DOHH2 (cell line): Measurements from ENCODE around the gene RBM44.
A peak's percentile ranks its signal among the peaks of the same experiment; 100 is the strongest.

Experiments used
- H3F3A ChIP-seq: fragments of 200-600 bp; sonication (generic), shearing (Covaris generic); 2 replicates; pipeline ENCODE4 v1.6.0; 2016; ENCODE audit warnings: antibody characterized with exemption, mild to moderate bottlenecking; ENCODE audit not compliant: control insufficient read depth, insufficient read depth
- H3K27ac ChIP-seq: fragments of 200-600 bp; sonication (generic); 2 replicates; pipeline ENCODE4 v1.5.1; 2014; ENCODE audit warnings: low read depth, mild to moderate bottlenecking, low read length, moderate library complexity
- H3K27me3 ChIP-seq: fragments of 200-600 bp; sonication (generic); 2 replicates; pipeline ENCODE4 v1.6.1; 2014; ENCODE audit warnings: mild to moderate bottlenecking, low read length, mixed read lengths; ENCODE audit not compliant: control insufficient read depth
- H3K36me3 ChIP-seq: fragments of 200-600 bp; sonication (generic); 2 replicates; pipeline ENCODE4 v1.6.1; 2014; ENCODE audit warnings: mild to moderate bottlenecking, low read length, moderate library complexity, mixed read lengths; ENCODE audit not compliant: control insufficient read depth
- H3K4me1 ChIP-seq: fragments of 200-600 bp; sonication (generic); 2 replicates; pipeline ENCODE4 v1.6.1; 2014; ENCODE audit warnings: mild to moderate bottlenecking, low read length, mixed read lengths; ENCODE audit not compliant: control insufficient read depth
- H3K4me2 ChIP-seq: fragments of 200-600 bp; sonication (generic); 2 replicates; pipeline ENCODE4 v1.6.0; 2014; ENCODE audit warnings: mild to moderate bottlenecking, low read length, moderate library complexity
- H3K4me3 ChIP-seq: fragments of 200-600 bp; sonication (generic); 2 replicates; pipeline ENCODE4 v1.5.1; 2014; ENCODE audit warnings: mild to moderate bottlenecking, low read length, mixed read lengths
- H3K79me2 ChIP-seq: fragments of 200-600 bp; sonication (generic); 2 replicates; pipeline ENCODE4 v1.6.1; 2014; ENCODE audit warnings: mild to moderate bottlenecking, low read length, mixed read lengths; ENCODE audit not compliant: control insufficient read depth
- H3K9me2 ChIP-seq: fragments of 200-600 bp; sonication (generic); replicated peaks from 2 replicates; pipeline ENCODE4 v1.6.1; 2014; ENCODE audit warnings: mild to moderate bottlenecking, low read length, mixed read lengths; ENCODE audit not compliant: control insufficient read depth
- H3K9me3 ChIP-seq: fragments of 200-600 bp; sonication (generic); 2 replicates; pipeline ENCODE4 v1.6.1; 2014; ENCODE audit warnings: antibody characterized with exemption, low read length, mixed read lengths; ENCODE audit not compliant: control insufficient read depth, insufficient read depth
- H4K20me1 ChIP-seq: fragments of 200-600 bp; sonication (generic); 2 replicates; pipeline ENCODE4 v1.6.0; 2014; ENCODE audit warnings: low read depth, mild to moderate bottlenecking, antibody characterized with exemption, low read length, moderate library complexity; ENCODE audit not compliant: control insufficient read depth, insufficient read depth
- CTCF ChIP-seq: fragments of 200-600 bp; sonication (generic); IDR thresholded peaks from one replicate; pipeline ENCODE4 v1.5.1; 2014; ENCODE audit warnings: antibody characterized with exemption, mild to moderate bottlenecking, low read depth, low read length; ENCODE audit not compliant: poor library complexity, severe bottlenecking
- EZH2phosphoT487 ChIP-seq: fragments of 200-600 bp; sonication (generic); IDR thresholded peaks from 2 replicates; pipeline ENCODE4 v1.6.1; 2017; ENCODE audit warnings: borderline replicate concordance, mild to moderate bottlenecking, antibody characterized with exemption, low read length, moderate library complexity, mixed read lengths

RBM44 gene

GRCh38 chr2:237873421-237873831 lies 74.8 kb downstream of the RBM44 start:
- Histone ChIP-seq H3K36me3 (no peaks in the 10 kb centered on the region), H3K27me3 (no peaks in the 10 kb centered on the region; the same call in 1 of the 2 replicates), H3K9me3 (no peaks in the 10 kb centered on the region), H3K79me2 (no peaks in the 10 kb centered on the region), H3K4me3 (no peak overlapping the region), H4K20me1 (no peaks in the 10 kb centered on the region), H3K4me1 (peaks cover 22% of the 10 kb centered on the region), H3K9me2 (no peaks in the 10 kb centered on the region), H3F3A (no peaks in the 10 kb centered on the region), H3K27ac (no peak overlapping the region), H3K4me2 (0 out of 2 replicates have a peak overlapping the region, but pooled peaks have one; percentile 16)
- TF ChIP-seq EZH2phosphoT487: no peak
- TF ChIP-seq CTCF: no peak

GRCh38 chr2:237873897-237874551 lies 75.4 kb downstream of the RBM44 start:
- H3K4me3 ChIP-seq: no peak overlapping the region

GRCh38 chr2:237874585-237875161 lies 76.1 kb downstream of the RBM44 start:
- H3K27ac ChIP-seq: no peak overlapping the region
- H3F3A ChIP-seq: no peaks in the 10 kb centered on the region
- H3K9me2 ChIP-seq: no peaks in the 10 kb centered on the region
- no peak overlapping the region for H3K4me2 ChIP-seq
- TF ChIP-seq EZH2phosphoT487 (no peak), CTCF (no peak)
- H4K20me1 ChIP-seq: no peaks in the 10 kb centered on the region
- H3K79me2 ChIP-seq: no peaks in the 10 kb centered on the region
- H3K27me3 ChIP-seq: no peaks in the 10 kb centered on the region; the same call in 1 of the 2 replicates
- H3K4me1 ChIP-seq: peaks cover 22% of the 10 kb centered on the region
- no peaks in the 10 kb centered on the region for H3K36me3 ChIP-seq
- H3K9me3 ChIP-seq: no peaks in the 10 kb centered on the region
- no peak overlapping the region for H3K4me3 ChIP-seq

More at GRCh38 chr2:237873897-237874551, 75.4 kb downstream of the RBM44 start:
- Histone ChIP-seq H3K4me2 (no peak overlapping the region), H4K20me1 (no peaks in the 10 kb centered on the region), H3K27ac (no peak overlapping the region), H3F3A (no peaks in the 10 kb centered on the region), H3K79me2 (no peaks in the 10 kb centered on the region), H3K27me3 (no peaks in the 10 kb centered on the region; the same call in 1 of the 2 replicates), H3K9me3 (no peaks in the 10 kb centered on the region), H3K9me2 (no peaks in the 10 kb centered on the region), H3K4me1 (peaks cover 22% of the 10 kb centered on the region), H3K36me3 (no peaks in the 10 kb centered on the region)
- no peak for TF ChIP-seq EZH2phosphoT487
- TF ChIP-seq CTCF: no peak
